Fibroblast of lung (primary cell): ENCODE measurements around the gene ZCCHC2.

Experiments used
- EZH2 ChIP-seq: IDR thresholded peaks from 2 replicates; pipeline ENCODE4 v1.5.1; 2012; ENCODE audit warnings: low read length, control low read depth, mild to moderate bottlenecking; ENCODE audit errors: missing control alignments
- TF ChIP-seq, protein P1 (sequence below), 2 donors: IDR thresholded peaks in 1 of 2; conservative IDR thresholded peaks in 1 of 2; 1 replicate in 1 of 2; 2 replicates in 1 of 2; pipeline ENCODE4 v1.5.1; 2011 to 2012; ENCODE audit warnings: low read length in 2 of 2, control low read depth in 1 of 2, inconsistent platforms in 1 of 2, low read depth in 1 of 2, mild to moderate bottlenecking in 1 of 2

DNA sequence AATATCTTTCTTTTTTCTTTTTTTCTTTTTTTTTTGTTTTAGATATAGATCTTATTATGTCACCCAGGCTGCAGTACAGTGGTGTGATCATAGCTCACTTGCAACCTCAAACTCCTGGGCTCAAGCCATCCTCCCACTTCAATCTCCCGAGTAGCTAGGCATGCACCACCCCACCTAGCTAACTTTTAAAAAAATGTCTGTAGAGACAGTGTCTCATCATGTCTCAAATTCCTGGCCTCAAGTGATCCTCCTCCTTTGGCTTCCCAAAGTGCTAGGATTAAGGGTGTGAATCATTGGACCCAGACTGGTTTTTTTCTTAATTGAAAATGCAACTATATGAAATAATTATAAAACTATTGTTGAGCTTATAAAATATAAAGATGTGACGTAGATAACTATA, 9.8 kb upstream of the ZCCHC2 start:
- TF ChIP-seq, protein P1, sequence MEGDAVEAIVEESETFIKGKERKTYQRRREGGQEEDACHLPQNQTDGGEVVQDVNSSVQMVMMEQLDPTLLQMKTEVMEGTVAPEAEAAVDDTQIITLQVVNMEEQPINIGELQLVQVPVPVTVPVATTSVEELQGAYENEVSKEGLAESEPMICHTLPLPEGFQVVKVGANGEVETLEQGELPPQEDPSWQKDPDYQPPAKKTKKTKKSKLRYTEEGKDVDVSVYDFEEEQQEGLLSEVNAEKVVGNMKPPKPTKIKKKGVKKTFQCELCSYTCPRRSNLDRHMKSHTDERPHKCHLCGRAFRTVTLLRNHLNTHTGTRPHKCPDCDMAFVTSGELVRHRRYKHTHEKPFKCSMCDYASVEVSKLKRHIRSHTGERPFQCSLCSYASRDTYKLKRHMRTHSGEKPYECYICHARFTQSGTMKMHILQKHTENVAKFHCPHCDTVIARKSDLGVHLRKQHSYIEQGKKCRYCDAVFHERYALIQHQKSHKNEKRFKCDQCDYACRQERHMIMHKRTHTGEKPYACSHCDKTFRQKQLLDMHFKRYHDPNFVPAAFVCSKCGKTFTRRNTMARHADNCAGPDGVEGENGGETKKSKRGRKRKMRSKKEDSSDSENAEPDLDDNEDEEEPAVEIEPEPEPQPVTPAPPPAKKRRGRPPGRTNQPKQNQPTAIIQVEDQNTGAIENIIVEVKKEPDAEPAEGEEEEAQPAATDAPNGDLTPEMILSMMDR (conservative IDR thresholded peaks at IDR 0.05 in 1 of 2, IDR thresholded peaks at IDR 0.05 in 1 of 2; ENCODE audit: low read depth in 1 of 2, low read length in 2 of 2): no peak
- no peak for TF ChIP-seq EZH2
